ENCODE measurements around the gene AP1G2. TPM values are rescaled to one million over a fixed set of nuclear protein-coding genes. Genes with fewer than 3 reads are reported as not detected.
A peak's percentile ranks its signal among the peaks of the same experiment; 100 is the strongest.

Gene AP1G2
- total RNA-seq (100 to 1,000 TPM; 492 to 498 TPM), polyA plus RNA-seq (100 to 1,000 TPM in 1 of 2 donors, 10 to 100 TPM in 1; 65.7 to 108 TPM)

- CTCF ChIA-PET (ENCODE audit: partially characterized antibody), result interaction anchor here (0.8 to 4.6 kb wide), 6 partner anchors 10 to 387 kb away, joined by 3 to 24 read pairs (median 4); partner anchors contain the start of gene THTPA
- H3K4me3 ChIP-seq (ENCODE audit: low read length in 2 of 2), result peak within 1 kb of the TSS; percentile 79 to 94
- Mint-ChIP-seq H3K4me3 (peak within 1 kb of the TSS; percentile 97 to 100 (median 100)), H3K27me3 (peaks cover 1 to 2% of the 10 kb centered on the region in 2 donors), H3K9me3 (no peaks in the 10 kb centered on the region), H3K36me3 (peaks cover 14 to 37% of the 10 kb centered on the region in 2 donors), H3K27ac (peak within 1 kb of the TSS; percentile 95 to 100 (median 98)), H3K4me1 (peaks cover 22 to 55% (median 37%) of the 10 kb centered on the region in 4 donors)
- peak within 1 kb of the TSS; percentile 74 for H3K27ac ChIP-seq (ENCODE audit: low read depth, low read length)
- peaks cover 31% of the 10 kb centered on the region for H3K36me3 ChIP-seq (ENCODE audit: insufficient read depth, low read length)
- intact Hi-C loops (cut with micrococcal nuclease), result loop anchor here (1.0 to 5.0 kb wide), 4 partner anchors 11 to 865 kb away; partner anchors contain the start of genes NGDN, PABPN1 and THTPA
- H3K4me1 ChIP-seq (ENCODE audit: insufficient read depth, low read length), result peaks cover 22% of the 10 kb centered on the region
- DNase-seq, result peak; percentile 85 to 88 (median 86)
- H3K9me3 ChIP-seq (ENCODE audit: control insufficient read depth in 1 of 2, low read length in 2 of 2), result no peaks in the 10 kb centered on the region
- POLR2A ChIA-PET (ENCODE audit: partially characterized antibody), result interaction anchor here (1.0 to 5.2 kb wide), 10 partner anchors 9 to 645 kb away, joined by 3 to 44 read pairs (median 5); partner anchors contain the start of genes DCAF11, NGDN, NRL and PABPN1
- no peaks in the 10 kb centered on the region for H3K27me3 ChIP-seq (ENCODE audit: insufficient read depth, low read length)
These were observed at the start of gene AP1G2 for GRCh38 chr14:23567186-23568020. TSS of gene AP1G2 (minus strand) at chr14:23567791. CDS start at chr14:23567314, 477 bp downstream.

- H3K4me1 ChIP-seq (ENCODE audit: insufficient read depth, low read length), result peaks cover 8% of the 10 kb centered on the region
- no peak for DNase-seq
- intact Hi-C loops (cut with micrococcal nuclease), result no loop called here
- CTCF ChIA-PET (ENCODE audit: partially characterized antibody), result interaction anchor here (1.0 to 6.3 kb wide), 2 partner anchors 15 to 16 kb away, joined by 8 to 87 read pairs; no protein-coding TSS in a partner anchor
- no peak overlapping the region for H3K27ac Mint-ChIP-seq
- peaks cover 4 to 17% (median 6%) of the 10 kb centered on the region in 4 donors for H3K4me1 Mint-ChIP-seq
- no peak overlapping the region for H3K4me3 Mint-ChIP-seq
- H3K27me3 Mint-ChIP-seq, result peaks cover 7 to 9% of the 10 kb centered on the region in 2 donors
- no peak overlapping the region for H3K27ac ChIP-seq (ENCODE audit: low read depth, low read length)
- no peaks in the 10 kb centered on the region for H3K27me3 ChIP-seq (ENCODE audit: insufficient read depth, low read length)
- no peak overlapping the region for H3K4me3 ChIP-seq (ENCODE audit: low read length in 2 of 2)
- no peaks in the 10 kb centered on the region for H3K9me3 ChIP-seq (ENCODE audit: control insufficient read depth in 1 of 2, low read length in 2 of 2)
- H3K36me3 Mint-ChIP-seq, result no peaks in the 10 kb centered on the region
- peaks cover 0 to 3% (median 0%) of the 10 kb centered on the region in 8 donors for H3K9me3 Mint-ChIP-seq
- H3K36me3 ChIP-seq (ENCODE audit: insufficient read depth, low read length), result no peaks in the 10 kb centered on the region
- POLR2A ChIA-PET (ENCODE audit: partially characterized antibody), result no interaction called here
These were observed 48.3 kb upstream of the AP1G2 start for GRCh38 chr14:23615856-23616255.

- H3K4me1 Mint-ChIP-seq, result peaks cover 14 to 32% (median 20%) of the 10 kb centered on the region in 4 donors
- Histone ChIP-seq H3K27ac (ENCODE audit: low read depth, low read length) (no peak overlapping the region), H3K27me3 (ENCODE audit: insufficient read depth, low read length) (no peaks in the 10 kb centered on the region), H3K4me3 (ENCODE audit: low read length in 2 of 2) (no peak overlapping the region), H3K36me3 (ENCODE audit: insufficient read depth, low read length) (no peaks in the 10 kb centered on the region), H3K4me1 (ENCODE audit: insufficient read depth, low read length) (peaks cover 23% of the 10 kb centered on the region), H3K9me3 (ENCODE audit: control insufficient read depth in 1 of 2, low read length in 2 of 2) (no peaks in the 10 kb centered on the region)
- H3K27ac Mint-ChIP-seq, result peak overlapping the region in 1 of 7 donors; percentile 11
- DNase-seq, result no peak
- H3K9me3 Mint-ChIP-seq, result peaks cover 0 to 3% (median 0%) of the 10 kb centered on the region in 8 donors
- CTCF ChIA-PET (ENCODE audit: partially characterized antibody), result interaction anchor here (6.3 kb wide), 1 partner anchor 17 kb away, joined by 87 read pairs; no protein-coding TSS in a partner anchor
- peaks cover 0 to 1% of the 10 kb centered on the region in 2 donors for H3K36me3 Mint-ChIP-seq
- H3K4me3 Mint-ChIP-seq, result no peak overlapping the region
- POLR2A ChIA-PET (ENCODE audit: partially characterized antibody), result interaction anchor here (1.5 kb wide), 1 partner anchor 18 kb away, joined by 3 read pairs; no protein-coding TSS in a partner anchor
- peaks cover 4 to 6% of the 10 kb centered on the region in 2 donors for H3K27me3 Mint-ChIP-seq
- intact Hi-C loops (cut with micrococcal nuclease), result no loop called here
These were observed 46.8 kb upstream of the AP1G2 start for GRCh38 chr14:23614395-23614828.

- DNase-seq, result no peak
- peaks cover 0 to 5% (median 2%) of the 10 kb centered on the region in 8 donors for H3K9me3 Mint-ChIP-seq
- no peak overlapping the region for H3K4me3 Mint-ChIP-seq
- no peaks in the 10 kb centered on the region for H3K36me3 ChIP-seq (ENCODE audit: insufficient read depth, low read length)
- peaks cover 4 to 5% of the 10 kb centered on the region in 2 donors for H3K27me3 Mint-ChIP-seq
- CTCF ChIA-PET (ENCODE audit: partially characterized antibody), result interaction anchor here (6.3 kb wide), 1 partner anchor 18 kb away, joined by 87 read pairs; no protein-coding TSS in a partner anchor
- no peak overlapping the region for H3K4me3 ChIP-seq (ENCODE audit: low read length in 2 of 2)
- peaks cover 0 to 1% of the 10 kb centered on the region in 2 donors for H3K36me3 Mint-ChIP-seq
- intact Hi-C loops (cut with micrococcal nuclease), result no loop called here
- H3K9me3 ChIP-seq (ENCODE audit: control insufficient read depth in 1 of 2, low read length in 2 of 2), result no peaks in the 10 kb centered on the region
- H3K4me1 Mint-ChIP-seq, result peaks cover 20 to 40% (median 27%) of the 10 kb centered on the region in 4 donors
- H3K27me3 ChIP-seq (ENCODE audit: insufficient read depth, low read length), result no peaks in the 10 kb centered on the region
- H3K27ac Mint-ChIP-seq, result peak overlapping the region in 1 of 7 donors; percentile 82
- POLR2A ChIA-PET (ENCODE audit: partially characterized antibody), result interaction anchor here (0.9 to 1.5 kb wide), 2 partner anchors 19 to 25 kb away, joined by 3 read pairs; no protein-coding TSS in a partner anchor
- peaks cover 29% of the 10 kb centered on the region for H3K4me1 ChIP-seq (ENCODE audit: insufficient read depth, low read length)
- no peak overlapping the region for H3K27ac ChIP-seq (ENCODE audit: low read depth, low read length)
These were observed 45.9 kb upstream of the AP1G2 start for GRCh38 chr14:23613242-23614070.

- Histone ChIP-seq H3K9me3 (ENCODE audit: control insufficient read depth in 1 of 2, low read length in 2 of 2) (no peaks in the 10 kb centered on the region), H3K27me3 (ENCODE audit: insufficient read depth, low read length) (no peaks in the 10 kb centered on the region), H3K4me1 (ENCODE audit: insufficient read depth, low read length) (peaks cover 29% of the 10 kb centered on the region), H3K4me3 (ENCODE audit: low read length in 2 of 2) (no peak overlapping the region), H3K27ac (ENCODE audit: low read depth, low read length) (no peak overlapping the region), H3K36me3 (ENCODE audit: insufficient read depth, low read length) (no peaks in the 10 kb centered on the region)
- POLR2A ChIA-PET (ENCODE audit: partially characterized antibody), result interaction anchor here (0.9 kb wide), 1 partner anchor 24 kb away, joined by 3 read pairs; no protein-coding TSS in a partner anchor
- intact Hi-C loops (cut with micrococcal nuclease), result no loop called here
- CTCF ChIA-PET (ENCODE audit: partially characterized antibody), result interaction anchor here (1.3 to 6.3 kb wide), 2 partner anchors 18 to 24 kb away, joined by 3 to 87 read pairs; no protein-coding TSS in a partner anchor
- Mint-ChIP-seq H3K27ac (peak overlapping the region in 3 of 7 donors; percentile 71 to 92 (median 83)), H3K4me3 (no peak overlapping the region), H3K27me3 (peaks cover 3 to 4% of the 10 kb centered on the region in 2 donors), H3K36me3 (peaks cover 0 to 1% of the 10 kb centered on the region in 2 donors), H3K4me1 (peaks cover 20 to 40% (median 27%) of the 10 kb centered on the region in 4 donors), H3K9me3 (peaks cover 0 to 5% (median 2%) of the 10 kb centered on the region in 8 donors)
- no peak for DNase-seq
These were observed 45.2 kb upstream of the AP1G2 start for GRCh38 chr14:23612802-23613201.

- H3K27me3 ChIP-seq (ENCODE audit: insufficient read depth, low read length), result no peaks in the 10 kb centered on the region
- intact Hi-C loops (cut with micrococcal nuclease), result no loop called here
- Mint-ChIP-seq H3K36me3 (peaks cover 0 to 1% of the 10 kb centered on the region in 2 donors), H3K4me1 (peaks cover 20 to 40% (median 27%) of the 10 kb centered on the region in 4 donors), H3K27me3 (peaks cover 3 to 4% of the 10 kb centered on the region in 2 donors), H3K27ac (peak overlapping the region in 6 of 7 donors; percentile 27 to 92 (median 55)), H3K9me3 (peaks cover 0 to 5% (median 2%) of the 10 kb centered on the region in 8 donors), H3K4me3 (no peak overlapping the region)
- ChIA-PET POLR2A (ENCODE audit: partially characterized antibody) (no interaction called here), CTCF (ENCODE audit: partially characterized antibody) (interaction anchor here (0.8 to 6.3 kb wide), 5 partner anchors 12 to 123 kb away, joined by 3 to 87 read pairs (median 3); no protein-coding TSS in a partner anchor)
- no peaks in the 10 kb centered on the region for H3K9me3 ChIP-seq (ENCODE audit: control insufficient read depth in 1 of 2, low read length in 2 of 2)
- no peak overlapping the region for H3K4me3 ChIP-seq (ENCODE audit: low read length in 2 of 2)
- H3K36me3 ChIP-seq (ENCODE audit: insufficient read depth, low read length), result no peaks in the 10 kb centered on the region
- no peak overlapping the region for H3K27ac ChIP-seq (ENCODE audit: low read depth, low read length)
- peaks cover 29% of the 10 kb centered on the region for H3K4me1 ChIP-seq (ENCODE audit: insufficient read depth, low read length)
- DNase-seq, result no peak
These were observed 44.8 kb upstream of the AP1G2 start for GRCh38 chr14:23612354-23612732.
